ENCODE measurements around the gene EMP2. TPM values are rescaled to one million over a fixed set of nuclear protein-coding genes. Genes with fewer than 3 reads are reported as not detected.
"Not testable (repeated sequence)": the region's sequence is repeated elsewhere in the genome, so short reads cannot be mapped to it uniquely, and the experiment has no call there.

EMP2 gene
- total RNA-seq, 5 donors from 2014 or later (not counting 1 experiment from before 2014, with no cell fraction given), result 0.30 to 0.98 (median 0.61) TPM; not detected in 2

GRCh38 chr16:10533612-10534011 lies 46.8 kb downstream of the EMP2 start:
- H3K36me3 ChIP-seq (ENCODE audit: control insufficient read depth in 2 of 2, extremely low read depth in 1 of 2, insufficient read depth in 1 of 2, low read length in 1 of 2); H3K9me3 Mint-ChIP-seq; H3K4me1 Mint-ChIP-seq; H3K27ac ChIP-seq (ENCODE audit: low read length); H3K27me3 ChIP-seq (replicated peaks in 1 of 2; ENCODE audit: control insufficient read depth in 2 of 2, extremely low read depth in 1 of 2, insufficient read depth in 2 of 2, low read length in 1 of 2); H3K36me3 Mint-ChIP-seq; H3K9me3 ChIP-seq; H3K27ac Mint-ChIP-seq; POLR2A ChIA-PET; DNase-seq; H3K4me1 ChIP-seq (ENCODE audit: control insufficient read depth in 1 of 2, extremely low read depth in 1 of 2, insufficient read depth in 2 of 2, low read length in 2 of 2); ATAC-seq (replicated peaks in 1 of 4); H3K4me3 ChIP-seq (ENCODE audit: control insufficient read depth in 1 of 2, extremely low read depth in 1 of 2, low read length in 1 of 2); H3K27me3 Mint-ChIP-seq; H3K4me3 Mint-ChIP-seq: not testable (repeated sequence)
- no CpG with 5 or more reads among the region's 4 CpGs for WGBS (ENCODE audit: insufficient coverage)
- CTCF ChIA-PET, result interaction anchor here in 1 of 2 donors (1.0 kb wide), 1 partner anchor 219 kb away, joined by 3 read pairs; no protein-coding TSS in a partner anchor

GRCh38 chr16:10531582-10531981 lies 48.8 kb downstream of the EMP2 start:
- Mint-ChIP-seq H3K4me1 (no peaks in the 10 kb centered on the region), H3K27me3 (no peaks in the 10 kb centered on the region), H3K9me3 (no peaks in the 10 kb centered on the region), H3K27ac (no peak overlapping the region), H3K36me3 (no peaks in the 10 kb centered on the region), H3K4me3 (no peak overlapping the region)
- DNase-seq (no peak), ATAC-seq (replicated peaks in 1 of 4) (no peak)
- Histone ChIP-seq H3K9me3 (no peaks in the 10 kb centered on the region), H3K4me3 (ENCODE audit: control insufficient read depth in 1 of 2, extremely low read depth in 1 of 2, low read length in 1 of 2) (no peak overlapping the region), H3K36me3 (ENCODE audit: control insufficient read depth in 2 of 2, extremely low read depth in 1 of 2, insufficient read depth in 1 of 2, low read length in 1 of 2) (no peaks in the 10 kb centered on the region), H3K4me1 (ENCODE audit: control insufficient read depth in 1 of 2, extremely low read depth in 1 of 2, insufficient read depth in 2 of 2, low read length in 2 of 2) (no peaks in the 10 kb centered on the region), H3K27me3 (replicated peaks in 1 of 2; ENCODE audit: control insufficient read depth in 2 of 2, extremely low read depth in 1 of 2, insufficient read depth in 2 of 2, low read length in 1 of 2) (peaks cover 0 to 3% of the 10 kb centered on the region in 2 experiments), H3K27ac (ENCODE audit: low read length) (no peak overlapping the region)
- ChIA-PET POLR2A (no interaction called here), CTCF (no interaction called here)

- ATAC-seq (replicated peaks in 1 of 4) (no peak), DNase-seq (no peak)
- Histone ChIP-seq H3K36me3 (ENCODE audit: control insufficient read depth in 2 of 2, extremely low read depth in 1 of 2, insufficient read depth in 1 of 2, low read length in 1 of 2) (no peaks in the 10 kb centered on the region), H3K9me3 (no peaks in the 10 kb centered on the region), H3K4me3 (ENCODE audit: control insufficient read depth in 1 of 2, extremely low read depth in 1 of 2, low read length in 1 of 2) (no peak overlapping the region), H3K27me3 (replicated peaks in 1 of 2; ENCODE audit: control insufficient read depth in 2 of 2, extremely low read depth in 1 of 2, insufficient read depth in 2 of 2, low read length in 1 of 2) (peaks cover 0 to 2% of the 10 kb centered on the region in 2 experiments), H3K27ac (ENCODE audit: low read length) (no peak overlapping the region), H3K4me1 (ENCODE audit: control insufficient read depth in 1 of 2, extremely low read depth in 1 of 2, insufficient read depth in 2 of 2, low read length in 2 of 2) (no peaks in the 10 kb centered on the region)
- 88% methylated on average over 8 of the region's 14 CpGs for WGBS (ENCODE audit: insufficient coverage)
- no peak overlapping the region for H3K27ac Mint-ChIP-seq
- ChIA-PET CTCF (interaction anchor here in 1 of 2 donors (1.1 kb wide), 1 partner anchor 8 kb away, joined by 4 read pairs; no protein-coding TSS in a partner anchor), POLR2A (no interaction called here)
- no peaks in the 10 kb centered on the region for H3K9me3 Mint-ChIP-seq
- no peaks in the 10 kb centered on the region for H3K36me3 Mint-ChIP-seq
- no peaks in the 10 kb centered on the region for H3K27me3 Mint-ChIP-seq
- H3K4me1 Mint-ChIP-seq, result no peaks in the 10 kb centered on the region
- H3K4me3 Mint-ChIP-seq, result no peak overlapping the region
Observed at GRCh38 chr16:10530685-10531084, 49.7 kb downstream of the EMP2 start.

GRCh38 chr16:10529895-10530669 lies 50.3 kb downstream of the EMP2 start:
- Histone ChIP-seq H3K27me3 (replicated peaks in 1 of 2; ENCODE audit: control insufficient read depth in 2 of 2, extremely low read depth in 1 of 2, insufficient read depth in 2 of 2, low read length in 1 of 2) (no peaks in the 10 kb centered on the region), H3K27ac (ENCODE audit: low read length) (no peak overlapping the region), H3K4me3 (ENCODE audit: control insufficient read depth in 1 of 2, extremely low read depth in 1 of 2, low read length in 1 of 2) (no peak overlapping the region), H3K36me3 (ENCODE audit: control insufficient read depth in 2 of 2, extremely low read depth in 1 of 2, insufficient read depth in 1 of 2, low read length in 1 of 2) (no peaks in the 10 kb centered on the region), H3K9me3 (no peaks in the 10 kb centered on the region), H3K4me1 (ENCODE audit: control insufficient read depth in 1 of 2, extremely low read depth in 1 of 2, insufficient read depth in 2 of 2, low read length in 2 of 2) (no peaks in the 10 kb centered on the region)
- Mint-ChIP-seq H3K4me1 (no peaks in the 10 kb centered on the region), H3K27me3 (no peaks in the 10 kb centered on the region), H3K27ac (no peak overlapping the region), H3K4me3 (no peak overlapping the region), H3K36me3 (no peaks in the 10 kb centered on the region), H3K9me3 (no peaks in the 10 kb centered on the region)
- ATAC-seq (replicated peaks in 1 of 4) (no peak), DNase-seq (no peak)
- ChIA-PET POLR2A (no interaction called here), CTCF (interaction anchor here (0.6 to 1.1 kb wide), 3 partner anchors 8 to 206 kb away, joined by 4 to 9 read pairs (median 5); no protein-coding TSS in a partner anchor)
- WGBS (ENCODE audit: insufficient coverage), result no CpG with 5 or more reads among the region's 1 CpG

- H3K36me3 ChIP-seq (ENCODE audit: control insufficient read depth in 2 of 2, extremely low read depth in 1 of 2, insufficient read depth in 1 of 2, low read length in 1 of 2), result no peaks in the 10 kb centered on the region
- no peak overlapping the region for H3K4me3 ChIP-seq (ENCODE audit: control insufficient read depth in 1 of 2, extremely low read depth in 1 of 2, low read length in 1 of 2)
- Mint-ChIP-seq H3K36me3 (no peaks in the 10 kb centered on the region), H3K4me1 (no peaks in the 10 kb centered on the region), H3K27me3 (no peaks in the 10 kb centered on the region), H3K9me3 (no peaks in the 10 kb centered on the region), H3K4me3 (no peak overlapping the region), H3K27ac (no peak overlapping the region)
- WGBS (ENCODE audit: insufficient coverage), result 71% methylated on average over 1 of the region's 8 CpGs
- no peaks in the 10 kb centered on the region for H3K27me3 ChIP-seq (replicated peaks in 1 of 2; ENCODE audit: control insufficient read depth in 2 of 2, extremely low read depth in 1 of 2, insufficient read depth in 2 of 2, low read length in 1 of 2)
- DNase-seq, result no peak
- ChIA-PET POLR2A (no interaction called here), CTCF (no interaction called here)
- no peaks in the 10 kb centered on the region for H3K9me3 ChIP-seq
- no peak for ATAC-seq (replicated peaks in 1 of 4)
- no peak overlapping the region for H3K27ac ChIP-seq (ENCODE audit: low read length)
- H3K4me1 ChIP-seq (ENCODE audit: control insufficient read depth in 1 of 2, extremely low read depth in 1 of 2, insufficient read depth in 2 of 2, low read length in 2 of 2), result no peaks in the 10 kb centered on the region
Observed at GRCh38 chr16:10528635-10529034, 51.8 kb downstream of the EMP2 start.

- no peaks in the 10 kb centered on the region for H3K27me3 ChIP-seq (replicated peaks in 1 of 2; ENCODE audit: control insufficient read depth in 2 of 2, extremely low read depth in 1 of 2, insufficient read depth in 2 of 2, low read length in 1 of 2)
- DNase-seq (no peak), ATAC-seq (replicated peaks in 1 of 4) (no peak)
- CTCF ChIA-PET, result no interaction called here
- H3K4me3 ChIP-seq (ENCODE audit: control insufficient read depth in 1 of 2, extremely low read depth in 1 of 2, low read length in 1 of 2), result no peak overlapping the region
- H3K9me3 ChIP-seq, result no peaks in the 10 kb centered on the region
- H3K4me1 ChIP-seq (ENCODE audit: control insufficient read depth in 1 of 2, extremely low read depth in 1 of 2, insufficient read depth in 2 of 2, low read length in 2 of 2), result no peaks in the 10 kb centered on the region
- Mint-ChIP-seq H3K27ac (no peak overlapping the region), H3K4me1 (no peaks in the 10 kb centered on the region), H3K27me3 (no peaks in the 10 kb centered on the region), H3K9me3 (no peaks in the 10 kb centered on the region), H3K4me3 (no peak overlapping the region), H3K36me3 (no peaks in the 10 kb centered on the region)
- POLR2A ChIA-PET, result no interaction called here
- H3K36me3 ChIP-seq (ENCODE audit: control insufficient read depth in 2 of 2, extremely low read depth in 1 of 2, insufficient read depth in 1 of 2, low read length in 1 of 2), result no peaks in the 10 kb centered on the region
- WGBS (ENCODE audit: insufficient coverage), result 100% methylated on average over 2 of the region's 7 CpGs
- H3K27ac ChIP-seq (ENCODE audit: low read length), result no peak overlapping the region
Observed at GRCh38 chr16:10526962-10527361, 53.4 kb downstream of the EMP2 start.
